Dedifferentiated amniotic fluid mesenchymal stem cell (primary cell): ENCODE measurements around the gene GFM1.
"Not testable (repeated sequence)": the region's sequence is repeated elsewhere in the genome, so short reads cannot be mapped to it uniquely, and the experiment has no call there.

ENCODE experiments used
- DNase-seq: peaks from one replicate; pipeline ENCODE4 v3.0.0-alpha.2; 2016; ENCODE audit errors: extremely low spot score

GFM1 gene

DNA sequence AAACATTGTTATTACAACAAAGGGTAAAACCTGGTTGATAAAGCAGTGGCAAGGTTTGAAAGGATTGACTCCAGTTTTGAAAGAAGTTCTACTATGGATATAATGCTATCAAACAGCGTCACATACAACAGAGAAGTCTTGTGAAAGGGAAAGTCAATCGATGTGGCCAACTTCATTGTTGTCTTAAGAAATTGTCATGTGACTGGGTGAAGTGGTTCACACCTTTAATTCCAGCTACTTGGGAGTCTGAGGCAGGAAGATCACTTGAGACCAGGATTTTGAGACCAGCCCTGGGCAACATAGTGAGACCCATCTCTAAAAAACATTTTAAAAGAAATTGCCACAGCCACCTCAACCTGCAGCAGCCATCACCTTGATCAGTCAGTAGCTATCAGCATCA is 34.4 kb downstream of the GFM1 start:
- no peak for DNase-seq

DNA sequence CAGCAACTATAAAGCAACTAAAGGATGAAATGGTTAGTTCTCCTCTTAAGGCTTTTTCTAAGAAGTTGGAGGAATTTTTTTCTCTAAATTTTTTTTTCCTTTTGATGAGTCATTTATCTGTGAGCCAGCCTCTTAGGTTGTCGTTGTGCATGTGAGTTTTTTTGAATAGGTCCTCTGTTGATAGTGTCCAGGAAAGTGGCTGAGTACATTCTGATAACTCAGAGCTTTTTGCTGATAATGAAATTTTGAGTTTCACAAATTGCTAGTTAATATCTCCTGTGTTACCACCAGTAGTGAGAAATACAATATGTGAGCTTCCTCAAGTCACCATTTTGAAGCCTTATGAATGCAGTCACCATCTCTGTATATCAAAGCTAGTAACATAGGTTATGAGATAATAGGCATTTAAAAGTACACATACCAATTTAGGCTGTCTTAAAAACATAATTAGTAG is 35.2 kb downstream of the GFM1 start:
- DNase-seq: no peak

DNA sequence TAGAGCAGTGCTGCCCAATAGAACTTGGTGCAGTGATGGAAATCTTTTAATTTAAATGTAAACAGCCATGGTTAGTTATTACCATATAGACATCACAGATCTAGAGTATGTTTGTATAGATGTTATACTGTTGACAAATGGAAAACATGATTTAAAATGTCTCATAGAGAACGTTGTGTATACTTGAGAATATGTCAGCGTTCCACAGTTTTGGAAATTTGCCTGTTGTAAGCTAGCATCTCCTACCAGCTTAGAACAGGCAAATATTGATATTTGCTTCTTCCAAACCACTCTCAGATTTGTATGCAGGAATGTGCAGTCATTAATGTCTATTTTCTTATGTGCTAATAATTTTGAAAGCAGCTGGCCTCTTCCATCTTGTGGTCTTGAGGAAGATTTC is 36.5 kb downstream of the GFM1 start:
- no peak for DNase-seq

DNA sequence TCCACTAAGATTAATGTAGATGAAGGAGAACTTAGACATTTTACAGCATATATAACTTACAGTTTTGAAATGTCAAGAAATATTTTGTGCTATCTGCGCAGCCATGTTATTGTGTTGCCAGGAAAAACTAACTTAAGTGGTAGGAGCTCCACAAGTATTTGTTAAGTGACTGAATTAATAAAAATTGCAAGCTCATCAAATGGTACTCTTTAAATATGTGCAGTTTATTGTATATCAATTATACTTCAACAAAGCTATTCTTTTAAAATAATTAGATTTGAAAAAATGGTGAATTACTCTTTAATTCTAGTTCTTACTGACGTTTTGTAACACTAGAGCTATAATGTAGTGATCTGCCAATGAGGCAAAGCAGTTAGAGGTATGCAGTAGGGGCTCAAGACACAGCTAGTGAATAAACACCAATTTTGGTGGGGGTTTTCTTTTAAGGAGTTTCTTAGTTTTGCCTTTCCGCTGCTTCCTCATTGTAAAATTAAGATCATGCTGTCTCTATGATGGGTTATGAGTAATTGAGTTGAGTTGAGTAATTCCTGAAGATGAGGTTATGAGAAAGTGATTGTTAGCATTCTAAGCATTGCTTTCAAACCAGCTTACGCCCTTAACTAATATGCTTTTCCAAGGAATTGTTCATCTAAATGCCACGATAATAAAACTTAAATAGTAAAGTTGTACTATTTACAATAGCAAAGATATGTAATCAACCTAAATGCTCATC is 39.1 kb downstream of the GFM1 start:
- DNase-seq: peak; percentile 39

DNA sequence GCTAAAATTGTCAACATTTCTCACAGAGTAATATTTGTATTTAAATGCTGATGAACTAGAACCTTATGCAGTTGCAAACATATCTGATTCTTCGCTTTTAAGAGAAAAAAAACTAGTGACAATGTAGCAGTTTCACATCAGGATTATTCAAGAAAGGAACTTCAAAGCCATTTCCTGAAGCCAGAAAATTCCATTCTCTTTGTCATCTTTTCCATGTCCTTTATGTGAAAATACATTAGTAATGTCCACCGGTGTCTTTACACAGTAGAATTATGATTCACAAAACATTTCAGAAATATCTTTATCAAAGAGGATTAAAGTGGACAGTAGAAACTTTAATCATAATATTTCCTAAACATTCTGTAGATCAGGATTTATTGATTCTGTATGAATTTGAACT is 40.8 kb downstream of the GFM1 start:
- no peak for DNase-seq

DNA sequence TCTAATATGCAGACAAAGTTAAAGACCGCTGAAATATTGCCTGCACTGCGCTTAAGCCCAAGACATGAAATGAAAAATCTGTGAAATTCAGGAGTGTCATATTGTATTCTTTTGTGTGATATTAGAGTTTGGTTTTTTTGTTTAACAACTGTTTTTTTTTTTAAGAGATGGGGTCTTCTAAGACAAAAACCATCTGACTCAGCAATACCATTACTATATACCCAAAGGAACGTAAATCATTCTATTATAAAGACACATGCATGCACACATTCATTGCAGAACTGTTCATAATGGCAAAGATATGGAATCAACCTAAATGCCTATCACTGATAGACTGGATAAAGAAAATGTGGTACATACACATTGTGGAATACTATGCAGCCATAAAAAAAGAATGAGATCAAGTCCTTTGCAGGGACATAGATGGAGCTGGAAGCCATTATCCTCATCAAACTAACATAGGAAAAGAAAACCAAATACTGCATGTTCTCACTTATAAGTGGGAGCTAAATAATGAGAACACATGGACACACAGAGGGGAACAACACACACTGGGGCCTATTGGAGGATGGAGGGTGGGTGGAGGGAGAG is 49.6 kb downstream of the GFM1 start:
- DNase-seq: not testable (repeated sequence)

DNA sequence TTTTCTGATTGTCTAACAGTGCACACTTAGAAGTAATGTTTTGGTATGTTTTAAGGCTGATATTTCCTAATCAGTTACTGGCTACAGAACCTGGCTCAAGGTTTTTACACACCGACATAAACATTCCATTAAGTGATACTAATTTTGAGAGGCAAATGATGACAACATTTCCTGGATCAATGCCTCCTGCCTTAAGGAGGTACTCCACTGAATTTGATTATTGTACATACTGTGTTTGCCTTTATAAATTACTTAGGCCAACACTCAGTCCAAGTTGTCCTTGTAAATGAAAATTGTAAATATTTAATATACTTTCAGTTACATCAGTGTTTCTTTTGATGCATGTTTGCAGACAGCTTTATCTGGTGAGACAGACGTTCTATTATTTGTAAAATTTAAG is 52.3 kb downstream of the GFM1 start:
- no peak for DNase-seq

DNA sequence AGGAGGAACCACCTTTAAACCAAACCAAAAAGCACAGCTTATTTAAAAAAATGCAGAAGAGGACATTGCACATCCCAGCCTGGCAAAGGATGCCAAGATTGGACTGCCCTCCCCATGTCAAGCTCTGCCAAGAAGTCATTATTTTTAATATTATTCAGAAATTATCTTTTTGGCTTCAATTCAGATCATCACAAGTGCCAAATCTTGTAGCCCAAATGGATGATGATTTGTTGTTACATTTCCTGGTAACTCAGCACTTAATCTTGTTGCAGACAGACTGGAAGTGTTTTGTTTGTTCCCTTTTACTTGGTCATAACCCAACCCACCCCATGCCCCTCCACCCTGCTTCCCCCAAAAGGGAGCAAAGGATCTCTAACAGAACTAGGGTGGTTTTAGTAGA is 56.2 kb downstream of the GFM1 start:
- DNase-seq: no peak

DNA sequence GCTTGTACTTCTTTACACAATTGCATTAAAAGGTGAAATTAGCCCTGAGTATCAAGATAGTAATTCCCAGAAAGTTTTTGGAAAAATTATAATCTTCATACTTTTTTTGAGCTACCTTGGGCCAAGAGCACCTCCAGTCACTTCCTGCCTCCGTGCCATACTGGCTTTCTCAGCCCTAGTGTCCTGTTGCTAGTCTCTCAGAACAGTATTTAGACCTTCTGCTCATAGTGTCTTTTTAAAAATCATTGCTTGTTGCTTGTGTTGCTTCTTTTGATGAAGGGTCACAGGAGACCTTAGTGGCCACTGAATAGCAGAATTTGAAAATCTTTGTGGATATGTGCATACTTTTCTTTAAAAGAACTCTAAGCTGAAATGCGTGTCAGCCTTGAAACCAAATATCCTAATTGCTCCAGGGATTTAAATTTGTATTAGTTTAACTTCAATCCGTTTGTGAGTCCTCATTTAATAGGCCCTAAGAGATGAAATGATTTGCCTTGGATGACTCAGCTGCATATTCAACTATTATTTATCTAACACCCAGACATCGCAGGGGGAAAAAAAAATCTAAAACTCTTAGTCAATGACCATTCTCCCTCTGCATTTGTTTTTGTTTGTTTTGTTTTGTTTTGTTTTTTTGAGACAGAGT is 57.2 kb downstream of the GFM1 start:
- DNase-seq: no peak

DNA sequence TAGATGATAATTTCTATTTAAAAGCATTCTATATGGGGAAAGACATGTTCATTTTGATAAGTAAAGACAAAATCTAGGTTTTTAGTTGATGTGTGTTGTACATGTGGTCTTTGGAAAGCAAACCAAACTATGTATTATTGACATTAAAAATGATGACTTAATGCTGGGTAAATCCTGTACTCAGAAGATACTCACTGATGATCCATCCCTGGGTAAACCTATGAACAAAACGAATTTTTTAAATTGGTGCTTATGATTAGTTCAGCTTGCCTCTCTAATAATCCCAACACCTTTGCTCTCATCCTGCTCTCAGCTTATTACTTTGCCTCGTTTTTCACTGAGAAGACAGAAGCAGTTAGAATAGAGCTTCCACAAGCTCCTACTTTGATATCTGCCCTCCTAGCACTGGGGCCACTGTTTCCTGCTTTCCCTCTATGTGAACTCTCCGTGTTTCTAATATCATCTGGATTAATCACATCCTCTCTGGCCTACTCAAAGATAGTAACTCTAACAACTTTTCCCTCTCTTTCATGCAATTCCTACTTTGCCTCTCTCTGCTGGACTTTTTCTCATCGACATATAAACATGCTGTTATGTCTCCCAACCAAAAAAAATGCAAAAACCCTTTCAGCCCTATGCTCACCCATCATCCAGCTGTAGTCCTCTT is 58.6 kb downstream of the GFM1 start:
- no peak for DNase-seq

DNA sequence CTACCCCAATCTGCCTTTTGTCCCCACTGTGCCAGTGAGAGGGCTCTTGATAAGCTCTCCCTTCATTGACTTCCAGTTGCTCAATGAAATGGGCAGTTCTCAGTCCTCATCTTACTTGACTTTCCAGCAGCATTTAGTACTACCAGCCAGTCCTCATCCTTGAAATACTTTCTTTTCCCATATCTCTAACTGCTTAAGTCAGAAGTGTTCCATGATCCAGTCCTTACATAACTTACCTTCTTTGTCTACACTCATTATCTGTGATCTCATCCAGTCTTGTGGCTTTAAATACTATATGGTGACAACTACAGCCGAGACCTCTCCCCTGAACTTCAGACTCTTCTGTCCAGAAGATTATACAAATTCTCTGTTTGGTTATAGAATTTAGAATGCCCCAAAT is 59.2 kb downstream of the GFM1 start:
- DNase-seq: no peak

DNA sequence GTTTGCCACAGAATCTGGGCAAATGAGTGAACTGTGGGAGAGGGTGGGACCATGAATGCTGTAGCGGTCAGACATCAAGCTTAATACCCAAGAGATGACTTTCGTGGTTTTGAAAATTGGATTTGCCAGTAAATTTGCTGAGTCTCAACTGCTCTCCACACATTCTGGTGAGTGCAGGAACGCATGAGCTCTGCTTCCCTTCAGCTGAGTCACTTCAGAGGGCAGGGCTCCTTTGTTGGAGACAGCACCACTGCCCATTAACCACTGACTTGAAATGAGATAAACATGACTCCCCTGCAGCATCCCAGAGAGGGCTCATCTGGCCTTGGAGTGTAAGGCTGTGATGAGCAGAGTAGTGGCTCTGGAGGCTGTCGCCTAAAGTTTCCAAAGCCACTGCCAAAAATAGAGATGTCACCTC is 65.3 kb downstream of the GFM1 start:
- DNase-seq: peak; percentile 94

DNA sequence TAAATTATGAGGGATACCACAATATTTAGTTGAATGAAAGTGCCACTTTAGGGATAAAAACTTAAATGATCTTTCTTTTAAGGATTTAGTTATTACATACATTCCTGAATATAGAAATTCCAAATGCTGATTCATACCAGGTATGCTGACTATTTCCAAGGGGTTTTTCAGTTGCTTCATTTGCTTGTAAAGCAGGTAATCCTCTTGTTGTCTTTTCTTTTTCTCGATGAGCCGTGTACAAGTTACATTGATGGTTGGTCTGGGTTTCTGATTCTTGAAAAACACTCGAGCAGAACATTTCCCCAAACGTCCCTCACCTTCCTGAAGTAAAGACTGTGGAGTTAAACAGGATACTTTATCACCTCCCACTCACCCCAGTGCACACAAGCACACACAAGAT is 66.3 kb downstream of the GFM1 start:
- no peak for DNase-seq

DNA sequence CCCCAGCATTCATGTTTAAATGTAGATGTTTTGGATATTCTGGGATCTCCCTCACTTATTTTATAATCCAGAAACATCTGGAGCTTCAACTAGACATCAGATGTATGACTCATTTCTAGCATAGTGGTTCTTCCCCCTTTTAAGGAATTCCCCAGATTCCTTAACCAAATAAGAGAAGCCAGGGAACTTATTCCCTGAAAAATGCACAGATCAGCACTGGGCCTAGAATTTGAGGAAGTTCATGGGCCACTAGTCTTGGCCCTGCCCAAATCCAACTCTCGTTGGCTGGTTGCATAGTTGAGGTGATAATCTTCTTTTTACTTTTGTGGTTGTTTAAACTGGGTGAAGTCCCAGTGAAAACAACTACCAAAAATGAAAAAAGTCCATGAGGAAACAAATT is 67.6 kb downstream of the GFM1 start:
- DNase-seq: peak; percentile 74

DNA sequence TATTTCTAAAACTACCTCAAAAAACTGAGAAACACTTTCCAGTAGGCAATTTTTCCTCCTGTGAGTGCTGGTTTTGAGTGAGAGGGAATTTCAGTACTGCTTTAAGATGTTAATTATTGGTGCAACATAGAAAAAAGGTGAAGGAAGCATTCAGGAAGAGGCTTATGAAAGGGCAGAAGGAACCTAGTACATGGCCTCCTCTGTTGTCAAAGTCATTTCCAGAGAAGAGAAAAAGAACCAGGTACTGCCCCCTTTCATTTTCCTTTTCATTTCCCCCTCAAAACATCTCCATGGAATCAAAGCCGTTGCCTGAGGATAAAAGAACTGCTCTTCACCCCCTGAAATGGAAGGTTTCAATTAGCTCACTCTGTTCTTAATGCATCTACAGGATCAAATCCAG is 68.1 kb downstream of the GFM1 start:
- DNase-seq: no peak

DNA sequence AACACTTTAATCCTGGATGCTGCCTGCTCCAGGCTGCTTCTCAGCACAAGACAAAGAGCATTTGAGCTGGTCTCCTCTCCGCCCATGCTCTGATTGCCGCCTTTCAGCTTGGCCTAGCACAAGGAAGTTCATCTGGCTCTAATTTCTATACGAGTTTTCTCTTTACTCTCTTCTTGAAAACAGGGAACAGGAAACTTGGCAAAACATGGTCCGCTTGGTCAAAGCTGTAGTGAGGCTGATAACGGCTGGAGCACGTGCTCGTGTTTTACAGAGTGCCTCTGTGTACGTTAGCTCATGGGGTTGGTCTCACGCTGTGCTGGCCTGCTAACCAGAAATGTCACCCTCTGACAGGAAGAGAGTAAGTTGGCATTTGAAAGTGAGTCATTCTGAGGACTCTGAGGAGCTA is 68.8 kb downstream of the GFM1 start:
- no peak for DNase-seq

DNA sequence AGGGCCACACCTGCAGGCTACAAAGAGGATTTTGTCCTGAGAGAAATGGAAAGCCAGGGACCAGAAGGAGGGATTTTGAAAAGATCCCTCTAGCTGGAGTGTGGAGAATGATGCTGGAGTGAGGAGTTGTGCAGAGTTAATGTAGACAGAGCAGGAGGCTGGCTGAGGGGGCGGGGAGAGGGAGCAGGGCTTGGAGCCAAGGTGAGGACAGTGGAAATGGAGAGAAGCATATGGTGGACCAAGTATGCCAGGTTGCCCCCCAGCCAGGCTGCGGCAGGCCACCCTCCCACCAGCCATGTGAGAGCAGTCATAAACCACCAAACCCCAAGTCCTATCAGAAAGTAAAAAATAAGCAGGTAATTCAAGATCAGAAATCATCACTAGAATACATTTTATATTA is 73.2 kb downstream of the GFM1 start:
- no peak for DNase-seq

DNA sequence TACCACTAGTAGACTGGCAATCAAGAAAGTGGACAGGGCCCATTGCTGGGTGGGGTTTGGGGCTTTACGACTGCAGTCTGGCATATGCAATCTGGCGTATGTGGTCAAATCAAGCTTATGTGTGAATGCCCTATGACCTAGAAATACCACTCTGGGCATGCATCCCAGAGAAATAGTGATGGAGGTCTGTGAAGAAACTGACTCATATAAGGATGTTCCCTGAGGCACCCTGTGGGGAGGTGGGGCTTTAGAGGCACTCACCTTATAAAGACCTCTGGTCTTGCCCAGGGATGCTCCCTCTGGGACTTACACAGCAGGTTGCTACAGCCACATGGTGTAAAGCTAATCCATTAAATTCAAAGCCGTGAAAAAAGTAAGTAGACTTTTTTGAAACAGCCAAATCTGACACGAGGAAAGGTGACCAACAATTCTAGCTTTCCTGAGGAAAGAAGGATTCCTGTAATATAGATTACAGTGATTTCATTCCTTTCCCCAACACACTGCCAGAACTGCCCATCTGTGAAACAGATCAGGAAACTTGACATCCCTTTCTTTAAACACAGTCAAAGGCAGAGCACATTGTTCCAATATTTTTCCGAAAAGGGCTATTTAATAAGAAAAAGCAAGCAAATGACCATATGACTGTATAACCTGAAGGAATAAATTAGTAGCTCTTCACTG is 74.3 kb downstream of the GFM1 start:
- peak; percentile 80 for DNase-seq

DNA sequence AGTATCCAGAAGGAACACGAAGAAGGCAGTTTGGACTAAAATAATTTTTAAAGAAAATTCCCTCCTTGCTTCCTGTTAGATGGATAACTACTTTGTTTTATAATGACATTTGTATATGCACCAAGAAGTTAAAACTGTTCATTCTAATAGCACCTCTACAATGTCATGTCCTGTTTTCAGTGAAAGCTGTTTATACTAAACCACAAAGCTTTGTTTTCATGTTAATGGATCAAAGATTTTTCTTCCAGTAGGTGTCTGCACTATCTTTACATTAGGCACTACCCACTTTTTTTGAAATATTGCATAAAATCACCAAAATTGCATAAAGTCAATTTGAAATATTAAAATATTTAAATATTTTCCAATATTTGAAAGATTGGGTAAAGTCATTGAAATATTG is 77.8 kb downstream of the GFM1 start:
- DNase-seq: no peak

DNA sequence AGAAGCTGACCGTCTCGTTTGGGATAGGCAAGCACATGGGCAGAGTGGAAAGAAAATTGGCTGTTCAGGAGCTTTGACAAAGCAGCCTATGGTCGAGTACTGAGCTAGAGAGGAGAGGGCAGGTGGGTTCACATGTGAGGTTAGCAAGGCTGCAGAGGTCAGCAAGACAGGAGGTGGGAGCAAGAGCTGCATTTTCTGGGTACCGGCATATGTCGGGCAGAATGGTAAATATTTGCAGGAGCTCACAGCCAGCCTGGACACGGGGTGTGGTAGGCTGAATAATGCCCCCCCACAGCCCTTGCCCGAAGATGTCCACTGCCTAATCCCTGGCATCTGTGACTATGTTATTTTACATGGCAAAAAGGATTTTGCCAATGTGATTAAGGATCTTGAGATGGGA is 79.7 kb downstream of the GFM1 start:
- no peak for DNase-seq

DNA sequence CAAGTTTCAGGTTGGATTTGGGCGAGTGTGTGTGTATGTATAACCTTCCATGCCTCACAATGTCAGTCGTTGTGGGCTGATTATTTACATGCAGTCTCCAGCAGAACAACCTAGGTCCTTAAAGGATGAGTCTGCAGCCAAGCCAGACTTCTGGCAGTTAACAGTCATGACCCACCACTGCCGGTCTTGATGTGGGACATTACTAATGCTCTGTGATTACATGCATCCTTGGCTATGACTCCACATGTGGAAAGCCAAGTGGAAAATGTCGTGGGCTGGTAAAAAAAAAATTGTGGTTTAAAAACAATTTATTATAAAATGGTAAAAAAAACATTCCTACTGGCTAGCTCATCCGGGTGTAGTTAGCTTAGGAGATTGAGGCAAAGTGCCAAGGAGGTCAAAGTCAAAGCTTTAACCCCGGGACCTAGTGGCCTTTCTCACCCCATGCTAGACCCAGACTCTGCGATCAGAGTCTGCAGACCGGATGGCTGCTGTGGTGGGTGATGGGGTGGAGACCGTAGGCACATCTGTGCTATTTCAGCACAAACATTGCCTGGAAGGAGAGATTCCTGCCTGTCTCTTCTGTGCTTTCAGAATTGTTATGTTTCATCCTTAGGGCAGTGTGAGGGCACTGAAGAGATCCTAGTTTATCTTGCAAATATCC is 81.2 kb downstream of the GFM1 start:
- peak; percentile 92 for DNase-seq
